Keratinocyte (primary cell): ENCODE results near the gene MPHOSPH6. TPM values are rescaled to one million over a fixed set of nuclear protein-coding genes. Genes with fewer than 3 reads are reported as not detected.
A peak's percentile ranks its signal among the peaks of the same experiment; 100 is the strongest.
"Not testable (repeated sequence)": the region's sequence is repeated elsewhere in the genome, so short reads cannot be mapped to it uniquely, and the experiment has no call there.

Source experiments
- DNase-seq: peaks from one replicate; pipeline ENCODE4 v3.0.0-alpha.2; 2011; ENCODE audit warnings: low read depth, missing footprints, low spot score
- FAIRE-seq: peaks from 2 replicates; lab custom pipeline; 2011; peaks lifted over from hg19 to GRCh38; lab: Jason Lieb, UNC
- H2AFZ ChIP-seq: 2 replicates; pipeline ENCODE4 v1.6.0; 2012; ENCODE audit warnings: low read length, control low read depth, inconsistent platforms; ENCODE audit not compliant: control insufficient read depth
- H3K27ac ChIP-seq: 2 replicates; pipeline ENCODE4 v1.5.1; 2011; ENCODE audit warnings: low read length; ENCODE audit not compliant: control insufficient read depth, insufficient read depth
- H3K27me3 ChIP-seq: 3 replicates; pipeline ENCODE4 v1.6.0; 2011; ENCODE audit warnings: low read length; ENCODE audit not compliant: control insufficient read depth, insufficient read depth; ENCODE audit errors: extremely low read depth
- H3K36me3 ChIP-seq, 2 experiments: 2 replicates in 1 of 2; 3 replicates in 1 of 2; pipeline ENCODE4 v1.5.1; 2011; ENCODE audit warnings: low read length in 2 of 2, mild to moderate bottlenecking in 1 of 2; ENCODE audit not compliant: control insufficient read depth in 2 of 2, insufficient read depth in 2 of 2; ENCODE audit errors: extremely low read depth in 1 of 2
- H3K4me1 ChIP-seq: 3 replicates; pipeline ENCODE4 v1.5.1; 2011; ENCODE audit warnings: low read length; ENCODE audit not compliant: control insufficient read depth, insufficient read depth; ENCODE audit errors: extremely low read depth
- H3K4me2 ChIP-seq: 3 replicates; pipeline ENCODE4 v1.6.0; 2011; ENCODE audit warnings: low read depth, low read length; ENCODE audit not compliant: control insufficient read depth, insufficient read depth; ENCODE audit errors: extremely low read depth
- H3K4me3 ChIP-seq, 3 experiments: fragments of 200-600 bp in 1 of 3; sonication (generic) in 1 of 3; 2 replicates in 2 of 3; 3 replicates in 1 of 3; pipeline ENCODE4 v1.5.1; 2011 to 2016; ENCODE audit warnings: low read length in 3 of 3, mild to moderate bottlenecking in 3 of 3, control low read depth in 2 of 3, inconsistent platforms in 1 of 3, low read depth in 1 of 3, mixed read lengths in 1 of 3, mixed run types in 1 of 3, moderate library complexity in 1 of 3; ENCODE audit not compliant: control insufficient read depth in 2 of 3, insufficient read depth in 2 of 3; ENCODE audit errors: extremely low read depth in 1 of 3
- H3K79me2 ChIP-seq: 2 replicates; pipeline ENCODE4 v1.6.0; 2012; ENCODE audit warnings: low read length; ENCODE audit not compliant: control insufficient read depth, insufficient read depth
- H3K9ac ChIP-seq: 3 replicates; pipeline ENCODE4 v1.6.0; 2011; ENCODE audit warnings: low read length; ENCODE audit not compliant: control insufficient read depth, insufficient read depth; ENCODE audit errors: extremely low read depth
- H3K9me1 ChIP-seq: 3 replicates; pipeline ENCODE4 v1.6.0; 2011; ENCODE audit warnings: low read length; ENCODE audit not compliant: control insufficient read depth, insufficient read depth; ENCODE audit errors: extremely low read depth
- H3K9me3 ChIP-seq: 2 replicates; pipeline ENCODE4 v1.5.1; 2012; ENCODE audit warnings: low read depth, low read length; ENCODE audit not compliant: control insufficient read depth
- H4K20me1 ChIP-seq: 3 replicates; pipeline ENCODE4 v1.6.0; 2011; ENCODE audit warnings: low read length; ENCODE audit not compliant: control insufficient read depth, insufficient read depth; ENCODE audit errors: extremely low read depth
- CTCF ChIP-seq, 3 experiments: IDR thresholded peaks in 1 of 3; conservative IDR thresholded peaks in 1 of 3; optimal IDR thresholded peaks in 1 of 3; 2 replicates in 2 of 3; 3 replicates in 1 of 3; pipeline versions ENCODE3 to v1.5.1; 2011; ENCODE audit warnings: low read length in 3 of 3, mild to moderate bottlenecking in 3 of 3, moderate library complexity in 2 of 3, control low read depth in 1 of 3, inconsistent platforms in 1 of 3; ENCODE audit not compliant: insufficient read depth in 2 of 3; ENCODE audit errors: extremely low read depth in 1 of 3
- EZH2 ChIP-seq: IDR thresholded peaks from one replicate; pipeline ENCODE4 v1.6.1; 2012; ENCODE audit warnings: inconsistent platforms, mild to moderate bottlenecking, low read length, moderate library complexity
- dilution Hi-C: fragments of 300-500 bp; cut with MboI; formaldehyde crosslinking; loops from one replicate; pipeline ENCODE4 v1.7.0; 2020; ENCODE audit warnings: low sequenced_read_pairs; ENCODE audit not compliant: extremely low pct_ligation_motif_present
- polyA plus RNA-seq, 5 experiments: library from polyadenylated mRNA; depleted of rRNA in 3 of 5; stranded (reverse) in 3 of 5; stranded (forward) in 1 of 5; unstranded in 1 of 5; fragments of >200 nt; gene quantifications; 1 replicate in 1 of 5; 2 replicates in 3 of 5; 3 replicates in 1 of 5; pipeline versions ENCODE4 v1.2.1 to v1.2.3, GENCODE V29; 2011 to 2012; ENCODE audit warnings: missing spikeins in 2 of 5, low read depth in 1 of 5, low replicate concordance in 1 of 5

The MPHOSPH6 gene
- polyA plus RNA-seq, 1 donor (not counting 4 experiments of a cell fraction or from before 2014, with no cell fraction given): 76.1 TPM

GRCh38 chr16:82146957-82147356 lies 23.1 kb downstream of the MPHOSPH6 start:
- DNase-seq (no peak), FAIRE-seq (no peak)
- H3K9me3 ChIP-seq: no peaks in the 10 kb centered on the region
- H3K9me1 ChIP-seq: no peaks in the 10 kb centered on the region
- no peak overlapping the region for H3K9ac ChIP-seq
- no peaks in the 10 kb centered on the region for H3K4me1 ChIP-seq
- H3K79me2 ChIP-seq: no peaks in the 10 kb centered on the region
- H3K27me3 ChIP-seq: no peaks in the 10 kb centered on the region
- H4K20me1 ChIP-seq: no peaks in the 10 kb centered on the region
- TF ChIP-seq CTCF (optimal IDR thresholded peaks at IDR 0.05 in 1 of 3, IDR thresholded peaks at IDR 0.05 in 1 of 3, conservative IDR thresholded peaks at IDR 0.05 in 1 of 3; ENCODE audit: extremely low read depth in 1 of 3, insufficient read depth in 2 of 3, low read length in 3 of 3) (no peak), EZH2 (no peak)
- H3K4me3 ChIP-seq: no peak overlapping the region
- dilution Hi-C loops: no loop called here
- H3K36me3 ChIP-seq: peaks cover 11 to 24% of the 10 kb centered on the region in 2 experiments
- no peak overlapping the region for H3K27ac ChIP-seq
- no peak overlapping the region for H2AFZ ChIP-seq
- H3K4me2 ChIP-seq: no peak overlapping the region

- dilution Hi-C loops: no loop called here
- no peak overlapping the region for H3K27ac ChIP-seq
- no peak for TF ChIP-seq CTCF (optimal IDR thresholded peaks at IDR 0.05 in 1 of 3, IDR thresholded peaks at IDR 0.05 in 1 of 3, conservative IDR thresholded peaks at IDR 0.05 in 1 of 3; ENCODE audit: extremely low read depth in 1 of 3, insufficient read depth in 2 of 3, low read length in 3 of 3)
- TF ChIP-seq EZH2: no peak
- H2AFZ ChIP-seq: no peak overlapping the region
- no peaks in the 10 kb centered on the region for H3K9me1 ChIP-seq
- H4K20me1 ChIP-seq: no peaks in the 10 kb centered on the region
- no peak overlapping the region for H3K9ac ChIP-seq
- H3K4me2 ChIP-seq: no peak overlapping the region
- peaks cover 11 to 24% of the 10 kb centered on the region in 2 experiments for H3K36me3 ChIP-seq
- no peaks in the 10 kb centered on the region for H3K4me1 ChIP-seq
- no peaks in the 10 kb centered on the region for H3K79me2 ChIP-seq
- no peak for DNase-seq
- H3K27me3 ChIP-seq: no peaks in the 10 kb centered on the region
- no peak for FAIRE-seq
- H3K4me3 ChIP-seq: no peak overlapping the region
- H3K9me3 ChIP-seq: no peaks in the 10 kb centered on the region
Measured at GRCh38 chr16:82146556-82146955, 23.5 kb downstream of the MPHOSPH6 start.

GRCh38 chr16:82139286-82139571 lies 30.8 kb downstream of the MPHOSPH6 start:
- Histone ChIP-seq H3K9ac (peak overlapping the region; percentile 58), H3K27ac (peak overlapping the region; percentile 74), H2AFZ (peak overlapping the region; percentile 47), H3K4me2 (peak overlapping the region; percentile 67), H3K4me3 (peak overlapping the region in 1 of 3 experiments; percentile 49)
- H3K79me2 ChIP-seq, H4K20me1 ChIP-seq, H3K9me3 ChIP-seq, H3K36me3 ChIP-seq, FAIRE-seq, H3K9me1 ChIP-seq, dilution Hi-C loops, H3K27me3 ChIP-seq, DNase-seq, H3K4me1 ChIP-seq: not testable (repeated sequence)
